ENCODE results near the gene PABPN1. TPM values are rescaled to one million over a fixed set of nuclear protein-coding genes. Genes with fewer than 3 reads are reported as not detected.
A peak's percentile ranks its signal among the peaks of the same experiment; 100 is the strongest.
"Not testable (repeated sequence)": the region's sequence is repeated elsewhere in the genome, so short reads cannot be mapped to it uniquely, and the experiment has no call there.

The PABPN1 gene
- total RNA-seq, 1 donor from 2014 or later: 73.7 TPM

- DNase-seq (ENCODE audit: missing footprints): peak; percentile 80
- peak; percentile 8 for ATAC-seq
- intact Hi-C loops (cut with DNase I): loop anchor here (1.0 to 5.0 kb wide), 3 partner anchors 21 to 235 kb away; partner anchors contain the start of genes NGDN and THTPA
These were observed 603 bp downstream of the PABPN1 start for GRCh38 chr14:23321572-23322547.

DNA sequence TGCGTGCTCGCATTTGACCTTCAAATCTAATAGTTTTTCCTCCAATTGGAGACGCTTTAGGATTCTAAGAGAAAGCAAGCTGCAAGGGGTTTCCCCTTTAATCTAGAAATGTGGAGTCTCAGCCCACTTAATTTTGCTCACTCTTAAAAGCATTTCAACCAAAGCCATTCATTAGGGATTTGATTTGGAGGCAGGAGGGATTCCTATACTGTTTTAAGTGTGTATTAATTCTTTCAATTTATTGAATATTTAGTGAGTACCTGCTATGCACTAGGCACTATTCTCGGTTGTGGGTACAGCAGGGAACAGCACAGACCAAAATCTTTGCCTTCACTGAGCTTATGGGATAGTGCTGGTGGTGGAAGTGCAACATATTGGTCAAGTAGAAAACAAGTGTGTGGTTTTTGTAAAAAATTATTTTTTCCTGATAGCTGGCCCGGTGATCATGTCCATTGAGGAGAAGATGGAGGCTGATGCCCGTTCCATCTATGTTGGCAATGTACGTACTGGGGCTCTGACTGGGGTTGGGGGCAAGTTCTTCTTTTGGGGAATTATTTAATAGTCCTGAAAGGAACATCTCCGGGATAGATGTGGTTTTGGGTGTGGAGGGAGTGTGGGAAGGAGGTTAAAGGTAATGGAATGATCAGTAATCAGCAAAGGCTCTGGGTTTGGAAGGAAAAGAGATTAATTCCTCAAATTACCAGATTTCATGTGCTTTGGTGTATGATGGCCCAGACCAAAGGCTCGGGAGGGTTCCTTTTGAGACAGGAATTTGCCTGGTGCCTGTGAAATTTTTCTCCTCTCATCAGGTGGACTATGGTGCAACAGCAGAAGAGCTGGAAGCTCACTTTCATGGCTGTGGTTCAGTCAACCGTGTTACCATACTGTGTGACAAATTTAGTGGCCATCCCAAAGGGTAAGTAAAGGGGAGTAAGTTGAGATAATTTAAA is 1.6 kb downstream of the PABPN1 start:
- DNase-seq (ENCODE audit: missing footprints) (no peak), ATAC-seq (no peak)
- intact Hi-C loops (cut with DNase I): loop anchor here (5.0 kb wide), 2 partner anchors 144 to 234 kb away; partner anchors contain the start of genes NGDN and THTPA

- DNase-seq (ENCODE audit: missing footprints) (no peak), ATAC-seq (no peak)
- intact Hi-C loops (cut with DNase I): loop anchor here (5.0 kb wide), 2 partner anchors 143 to 233 kb away; partner anchors contain the start of genes NGDN and THTPA
These were observed 2.7 kb downstream of the PABPN1 start for GRCh38 chr14:23323838-23324454.

DNA sequence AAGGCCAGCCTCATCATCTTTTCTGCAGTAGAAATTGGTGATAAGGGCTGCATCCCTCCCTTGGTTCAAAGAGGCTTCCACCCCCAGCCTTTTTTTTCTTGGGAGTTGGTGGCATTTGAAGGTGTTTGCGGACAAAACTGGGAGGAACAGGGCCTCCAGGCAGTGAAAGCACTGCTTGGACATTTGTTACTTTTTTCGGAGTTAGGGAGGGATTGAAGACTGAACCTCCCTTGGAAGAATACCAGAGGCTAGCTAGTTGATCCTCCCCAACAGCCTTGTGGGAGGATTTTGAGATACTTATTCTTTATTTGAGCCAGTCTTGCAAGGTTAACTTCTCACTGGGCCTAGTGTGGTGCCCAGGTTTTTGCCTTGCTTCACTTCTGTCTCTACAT is 3.2 kb downstream of the PABPN1 start:
- no peak for DNase-seq (ENCODE audit: missing footprints)
- intact Hi-C loops (cut with DNase I): loop anchor here (5.0 kb wide), 2 partner anchors 143 to 233 kb away; partner anchors contain the start of genes NGDN and THTPA
- no peak for ATAC-seq

GRCh38 chr14:23324993-23325392 is 3.7 kb downstream of the PABPN1 start:
- intact Hi-C loops (cut with DNase I): loop anchor here (5.0 kb wide), 3 partner anchors 122 to 232 kb away; partner anchors contain the start of genes NGDN and THTPA
- no peak for DNase-seq (ENCODE audit: missing footprints)
- no peak for ATAC-seq

DNA sequence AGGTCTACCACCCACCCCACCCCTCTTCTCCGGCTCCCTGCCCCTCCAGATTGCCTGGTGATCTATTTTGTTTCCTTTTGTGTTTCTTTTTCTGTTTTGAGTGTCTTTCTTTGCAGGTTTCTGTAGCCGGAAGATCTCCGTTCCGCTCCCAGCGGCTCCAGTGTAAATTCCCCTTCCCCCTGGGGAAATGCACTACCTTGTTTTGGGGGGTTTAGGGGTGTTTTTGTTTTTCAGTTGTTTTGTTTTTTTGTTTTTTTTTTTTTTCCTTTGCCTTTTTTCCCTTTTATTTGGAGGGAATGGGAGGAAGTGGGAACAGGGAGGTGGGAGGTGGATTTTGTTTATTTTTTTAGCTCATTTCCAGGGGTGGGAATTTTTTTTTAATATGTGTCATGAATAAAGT is 4.5 kb downstream of the PABPN1 start:
- not testable (repeated sequence) for DNase-seq (ENCODE audit: missing footprints); ATAC-seq
- intact Hi-C loops (cut with DNase I): loop anchor here (5.0 kb wide), 1 partner anchor 122 kb away; no protein-coding TSS in a partner anchor

DNA sequence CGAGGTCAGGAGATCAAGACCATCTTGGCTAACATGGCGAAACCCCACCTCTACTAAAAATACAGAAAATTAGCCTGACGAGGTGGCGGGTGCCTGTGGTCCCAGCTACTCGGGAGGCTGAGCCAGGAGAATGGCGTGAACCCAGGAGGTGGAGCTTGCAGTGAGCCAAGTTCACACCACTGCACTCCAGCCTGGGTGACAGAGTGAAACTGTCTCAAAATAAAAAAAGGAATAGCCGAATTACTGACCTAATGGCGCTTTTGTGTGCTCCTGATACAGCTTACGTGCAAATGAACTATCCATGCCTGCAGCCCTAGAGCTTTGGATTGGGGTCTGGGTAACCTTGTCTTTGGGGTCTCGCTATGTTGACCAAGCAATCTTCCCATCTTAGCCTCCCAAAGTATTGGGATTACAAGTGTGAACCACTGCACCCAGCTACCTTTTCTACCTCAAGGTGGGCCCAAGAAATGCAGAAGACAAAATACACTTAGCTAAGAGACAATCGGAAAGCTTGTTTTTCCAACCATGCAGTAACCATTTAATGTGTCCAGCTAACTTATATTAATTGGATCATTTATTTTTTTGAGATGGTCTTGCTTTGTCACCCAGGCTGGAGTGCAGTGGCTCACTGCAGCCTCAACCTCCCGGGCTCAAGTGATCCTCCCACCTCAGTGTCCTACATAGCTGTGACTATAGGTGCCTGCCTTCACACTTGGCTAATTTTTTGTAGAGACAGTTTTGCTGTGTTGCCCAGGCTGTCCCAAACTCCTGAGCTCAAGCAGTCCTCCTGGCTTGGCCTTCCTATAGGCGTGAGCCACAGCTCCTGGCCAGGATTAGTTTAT is 5.5 kb downstream of the PABPN1 start:
- DNase-seq (ENCODE audit: missing footprints): no peak
- no peak for ATAC-seq
- intact Hi-C loops (cut with DNase I): loop anchor here (5.0 kb wide), 1 partner anchor 121 kb away; no protein-coding TSS in a partner anchor

DNA sequence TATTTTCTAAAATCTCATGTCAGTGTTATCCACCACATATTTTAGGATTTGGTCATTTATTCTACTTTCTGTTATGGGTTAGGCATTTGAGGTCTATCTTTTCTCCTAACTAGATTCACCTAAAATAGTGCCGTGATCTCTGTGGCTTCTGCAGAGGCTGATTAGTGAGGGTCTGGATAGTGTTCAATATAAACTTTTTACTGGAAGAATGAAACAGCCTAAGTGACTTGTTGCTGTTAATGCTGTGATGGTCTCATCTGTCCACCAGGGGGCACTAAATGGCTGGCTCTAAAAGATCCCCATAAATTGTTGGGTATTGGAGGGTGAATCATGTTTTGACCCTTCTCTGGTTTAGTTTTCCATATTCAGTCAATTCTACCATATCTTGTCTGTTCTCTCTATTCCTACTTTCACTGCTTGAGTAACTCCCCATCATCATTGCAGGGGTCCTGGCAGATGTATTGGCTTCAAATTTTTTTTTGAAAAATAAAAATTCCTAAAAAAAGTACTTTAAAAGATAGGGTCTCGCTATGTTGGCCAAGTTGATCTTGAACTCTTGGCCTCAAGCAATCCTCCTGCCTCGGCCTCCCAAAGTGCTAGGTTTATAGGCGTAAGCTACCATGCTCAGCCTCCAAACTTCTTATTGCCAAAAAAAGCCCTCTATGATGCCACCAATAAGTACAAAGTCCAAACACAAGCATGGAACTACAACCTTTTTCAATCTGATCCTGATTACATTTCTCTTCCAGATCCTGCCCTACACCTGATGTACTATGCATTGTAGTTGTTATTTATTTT is 6.9 kb downstream of the PABPN1 start:
- ATAC-seq (peak; percentile 68), DNase-seq (ENCODE audit: missing footprints) (no peak)
- intact Hi-C loops (cut with DNase I): loop anchor here (1.0 to 5.0 kb wide), 2 partner anchors 52 to 119 kb away; no protein-coding TSS in a partner anchor

DNA sequence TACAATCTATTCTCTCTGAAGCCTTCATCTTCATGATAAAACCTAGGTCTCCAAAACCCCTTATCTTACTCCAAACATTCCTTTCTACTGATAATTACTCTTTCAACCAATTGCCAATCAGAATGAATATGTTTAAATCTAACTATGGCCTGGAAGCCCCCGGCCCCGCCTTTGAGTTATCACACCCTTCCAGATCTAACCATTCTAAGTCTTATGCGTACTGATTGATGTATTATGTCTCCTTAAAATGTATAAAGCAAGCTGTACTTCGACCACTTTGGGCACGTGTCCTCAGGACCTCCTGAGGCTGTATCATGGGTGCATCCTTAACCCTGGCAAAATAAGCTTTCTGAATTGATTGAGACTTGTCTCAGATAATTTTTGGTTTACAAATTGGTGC is 14.4 kb downstream of the PABPN1 start:
- intact Hi-C loops (cut with DNase I): no loop called here
- DNase-seq (ENCODE audit: missing footprints) (no peak), ATAC-seq (no peak)

GRCh38 chr14:23339506-23340268 is 18.4 kb downstream of the PABPN1 start:
- ATAC-seq (no peak), DNase-seq (ENCODE audit: missing footprints) (no peak)
- intact Hi-C loops (cut with DNase I): no loop called here

DNA sequence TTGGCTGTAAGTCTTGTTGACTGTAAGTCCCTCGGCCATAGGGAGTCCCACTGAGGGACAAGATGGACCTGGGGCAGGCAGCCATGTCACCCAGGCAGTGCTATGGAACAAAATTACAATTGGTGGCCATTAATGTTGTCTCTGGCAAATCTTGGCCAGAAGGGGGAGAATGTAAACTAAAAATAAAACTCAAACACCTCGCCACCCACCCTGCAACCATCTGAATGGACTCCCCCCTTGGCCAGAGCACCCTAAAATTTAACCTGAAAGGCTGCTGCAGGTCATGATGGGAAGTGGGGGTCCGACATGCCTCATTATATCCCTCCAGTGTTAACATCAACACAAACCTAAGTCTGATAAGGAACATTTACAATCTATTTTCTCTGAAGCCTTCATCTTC is 23.2 kb downstream of the PABPN1 start:
- intact Hi-C loops (cut with DNase I): no loop called here
- ATAC-seq (no peak), DNase-seq (ENCODE audit: missing footprints) (no peak)

GRCh38 chr14:23345987-23346692 is 24.9 kb downstream of the PABPN1 start:
- intact Hi-C loops (cut with DNase I): no loop called here
- peak; percentile 63 for ATAC-seq
- DNase-seq (ENCODE audit: missing footprints): no peak

DNA sequence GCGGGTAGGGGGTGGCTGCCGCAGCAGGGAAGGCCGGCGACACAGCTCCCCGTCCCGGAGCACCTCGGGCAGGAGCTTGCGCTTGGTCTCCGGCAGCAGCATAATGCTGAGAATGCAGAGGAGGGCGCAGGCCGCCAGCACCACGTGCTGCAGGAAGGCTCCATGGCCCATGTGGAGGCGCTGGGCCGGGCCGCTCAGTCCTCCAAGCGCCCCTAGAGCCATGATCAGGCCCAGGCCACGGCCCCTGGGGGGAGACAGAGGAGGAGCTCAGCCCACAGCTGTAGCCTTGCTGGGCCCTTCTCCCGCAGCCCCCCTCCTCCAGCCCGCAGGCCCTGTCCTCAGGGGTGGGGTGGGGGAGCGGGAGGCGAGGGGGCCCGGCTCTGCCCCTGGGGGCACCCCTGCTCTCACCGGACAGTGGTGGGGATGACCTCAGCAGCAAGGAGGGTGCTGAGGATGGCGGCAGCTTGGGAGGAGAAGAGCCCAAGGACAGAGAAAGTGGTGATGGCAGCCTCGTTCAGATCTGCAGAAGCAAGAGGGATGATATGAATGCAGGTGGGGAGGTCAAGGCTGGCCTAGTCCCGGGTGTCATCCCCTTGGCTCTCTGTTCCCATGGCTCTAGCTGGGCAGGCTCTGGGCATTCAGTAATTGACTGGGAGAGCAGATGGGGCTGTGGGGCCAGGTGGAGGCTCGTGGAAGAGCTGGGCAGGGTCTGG is 25.6 kb downstream of the PABPN1 start:
- DNase-seq (ENCODE audit: missing footprints): no peak
- intact Hi-C loops (cut with DNase I): no loop called here
- ATAC-seq: peak; percentile 32

- DNase-seq (ENCODE audit: missing footprints) (no peak), ATAC-seq (no peak)
- intact Hi-C loops (cut with DNase I): no loop called here
These were observed 26.4 kb downstream of the PABPN1 start for GRCh38 chr14:23347406-23348296.

Measured in Right ventricle myocardium inferior (tissue), 1 donor.